Muscle of arm (tissue), 12 donors: ENCODE measurements around the gene UNC5C. TPM values are rescaled to one million over a fixed set of nuclear protein-coding genes. Genes with fewer than 3 reads are reported as not detected.

Experiments used
- DNase-seq: peaks from one replicate; pipeline ENCODE4 v3.0.0-alpha.2; 2013
- polyA plus RNA-seq, 12 donors: library from polyadenylated mRNA; unstranded; fragments of 120-200 nt; gene quantifications; one replicate each; pipeline ENCODE4 v1.2.1, GENCODE V29; 2013; ENCODE audit not compliant: insufficient read length in 12 of 12

Gene UNC5C
- polyA plus RNA-seq, 12 donors = 0.53 to 1.4 (median 0.84) TPM; not detected in 1

GRCh38 chr4:95343235-95343634 is 205.5 kb downstream of the UNC5C start:
- no peak for DNase-seq

GRCh38 chr4:95340191-95340590 is 208.6 kb downstream of the UNC5C start:
- no peak for DNase-seq

- DNase-seq = no peak
Observed at GRCh38 chr4:95325665-95326064, 223.1 kb downstream of the UNC5C start.

- DNase-seq = no peak
Observed at GRCh38 chr4:95319169-95319568, 229.6 kb downstream of the UNC5C start.

GRCh38 chr4:95318483-95318882 is 230.3 kb downstream of the UNC5C start:
- DNase-seq = no peak

GRCh38 chr4:95318044-95318443 is 230.7 kb downstream of the UNC5C start:
- DNase-seq = no peak

GRCh38 chr4:95317085-95317793 is 231.5 kb downstream of the UNC5C start:
- DNase-seq = no peak

GRCh38 chr4:95314573-95314972 is 234.2 kb downstream of the UNC5C start:
- DNase-seq = no peak

GRCh38 chr4:95304898-95305297 is 243.9 kb downstream of the UNC5C start:
- no peak for DNase-seq

- no peak for DNase-seq
Observed at GRCh38 chr4:95300304-95300703, 248.5 kb downstream of the UNC5C start.

GRCh38 chr4:95296052-95296451 is 252.7 kb downstream of the UNC5C start:
- no peak for DNase-seq

GRCh38 chr4:95295157-95295556 is 253.6 kb downstream of the UNC5C start:
- DNase-seq = no peak

GRCh38 chr4:95294321-95294720 is 254.5 kb downstream of the UNC5C start:
- no peak for DNase-seq

GRCh38 chr4:95293014-95293413 is 255.8 kb downstream of the UNC5C start:
- DNase-seq = no peak

GRCh38 chr4:95290702-95291101 is 258.1 kb downstream of the UNC5C start:
- no peak for DNase-seq

GRCh38 chr4:95289028-95289634 is 259.6 kb downstream of the UNC5C start:
- DNase-seq = no peak

- no peak for DNase-seq
Observed at GRCh38 chr4:95288552-95288951, 260.2 kb downstream of the UNC5C start.

GRCh38 chr4:95285797-95286196 is 263.0 kb downstream of the UNC5C start:
- no peak for DNase-seq

- no peak for DNase-seq
Observed at GRCh38 chr4:95284655-95285054, 264.1 kb downstream of the UNC5C start.

- no peak for DNase-seq
Observed at GRCh38 chr4:95283320-95283719, 265.5 kb downstream of the UNC5C start.

- DNase-seq = no peak
Observed at GRCh38 chr4:95272797-95273196, 276.0 kb downstream of the UNC5C start.

GRCh38 chr4:95272036-95272435 is 276.7 kb downstream of the UNC5C start:
- DNase-seq = no peak

GRCh38 chr4:95268819-95269565 is 279.8 kb downstream of the UNC5C start:
- no peak for DNase-seq
